SK-N-SH treated with all-trans-retinoic acid at 6 μM for 48 hours (cell line): ENCODE measurements around the gene KCNIP1.

Experiments
- TF ChIP-seq, protein P1 (sequence below): fragments of 250-450 bp; sonication (Bioruptor Pico); IDR thresholded peaks from 2 replicates; pipeline ENCODE4 v1.8.0; 2020; ENCODE audit warnings: mild to moderate bottlenecking, moderate library complexity, borderline replicate concordance
- TF ChIP-seq, protein P2 (sequence below): fragments of 250-450 bp; sonication (Bioruptor Pico); IDR thresholded peaks from 2 replicates; pipeline ENCODE4 v1.5.1; 2020; ENCODE audit warnings: low read depth, mild to moderate bottlenecking, moderate library complexity

DNA sequence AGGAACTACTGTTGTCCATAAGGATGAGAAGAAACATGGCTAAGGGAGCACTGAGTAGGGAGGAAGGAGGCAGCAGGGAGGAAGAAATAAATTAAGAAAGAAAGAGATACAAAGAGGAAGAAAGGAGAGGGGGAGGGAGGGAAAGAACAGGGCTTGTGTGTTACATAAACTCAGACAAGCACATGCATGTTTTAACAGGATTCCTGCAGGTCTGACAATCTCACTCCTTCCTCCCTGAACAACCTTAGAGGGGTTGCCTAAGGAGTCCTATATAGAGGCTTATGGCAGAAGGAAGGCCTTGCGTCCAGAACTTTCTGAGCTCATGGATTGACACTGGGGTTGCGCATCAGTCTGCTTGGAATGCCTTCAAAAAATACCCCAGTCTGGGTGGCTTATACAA, 4.2 kb upstream of the KCNIP1 start:
- TF ChIP-seq, protein P1, sequence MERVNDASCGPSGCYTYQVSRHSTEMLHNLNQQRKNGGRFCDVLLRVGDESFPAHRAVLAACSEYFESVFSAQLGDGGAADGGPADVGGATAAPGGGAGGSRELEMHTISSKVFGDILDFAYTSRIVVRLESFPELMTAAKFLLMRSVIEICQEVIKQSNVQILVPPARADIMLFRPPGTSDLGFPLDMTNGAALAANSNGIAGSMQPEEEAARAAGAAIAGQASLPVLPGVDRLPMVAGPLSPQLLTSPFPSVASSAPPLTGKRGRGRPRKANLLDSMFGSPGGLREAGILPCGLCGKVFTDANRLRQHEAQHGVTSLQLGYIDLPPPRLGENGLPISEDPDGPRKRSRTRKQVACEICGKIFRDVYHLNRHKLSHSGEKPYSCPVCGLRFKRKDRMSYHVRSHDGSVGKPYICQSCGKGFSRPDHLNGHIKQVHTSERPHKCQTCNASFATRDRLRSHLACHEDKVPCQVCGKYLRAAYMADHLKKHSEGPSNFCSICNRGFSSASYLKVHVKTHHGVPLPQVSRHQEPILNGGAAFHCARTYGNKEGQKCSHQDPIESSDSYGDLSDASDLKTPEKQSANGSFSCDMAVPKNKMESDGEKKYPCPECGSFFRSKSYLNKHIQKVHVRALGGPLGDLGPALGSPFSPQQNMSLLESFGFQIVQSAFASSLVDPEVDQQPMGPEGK, result no peak
- TF ChIP-seq, protein P2, sequence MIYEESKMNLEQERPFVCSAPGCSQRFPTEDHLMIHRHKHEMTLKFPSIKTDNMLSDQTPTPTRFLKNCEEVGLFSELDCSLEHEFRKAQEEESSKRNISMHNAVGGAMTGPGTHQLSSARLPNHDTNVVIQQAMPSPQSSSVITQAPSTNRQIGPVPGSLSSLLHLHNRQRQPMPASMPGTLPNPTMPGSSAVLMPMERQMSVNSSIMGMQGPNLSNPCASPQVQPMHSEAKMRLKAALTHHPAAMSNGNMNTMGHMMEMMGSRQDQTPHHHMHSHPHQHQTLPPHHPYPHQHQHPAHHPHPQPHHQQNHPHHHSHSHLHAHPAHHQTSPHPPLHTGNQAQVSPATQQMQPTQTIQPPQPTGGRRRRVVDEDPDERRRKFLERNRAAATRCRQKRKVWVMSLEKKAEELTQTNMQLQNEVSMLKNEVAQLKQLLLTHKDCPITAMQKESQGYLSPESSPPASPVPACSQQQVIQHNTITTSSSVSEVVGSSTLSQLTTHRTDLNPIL (CRISPR knock-in tag), result no peak
